ENCODE results near the gene LASP1NB.

LASP1NB gene

DNA sequence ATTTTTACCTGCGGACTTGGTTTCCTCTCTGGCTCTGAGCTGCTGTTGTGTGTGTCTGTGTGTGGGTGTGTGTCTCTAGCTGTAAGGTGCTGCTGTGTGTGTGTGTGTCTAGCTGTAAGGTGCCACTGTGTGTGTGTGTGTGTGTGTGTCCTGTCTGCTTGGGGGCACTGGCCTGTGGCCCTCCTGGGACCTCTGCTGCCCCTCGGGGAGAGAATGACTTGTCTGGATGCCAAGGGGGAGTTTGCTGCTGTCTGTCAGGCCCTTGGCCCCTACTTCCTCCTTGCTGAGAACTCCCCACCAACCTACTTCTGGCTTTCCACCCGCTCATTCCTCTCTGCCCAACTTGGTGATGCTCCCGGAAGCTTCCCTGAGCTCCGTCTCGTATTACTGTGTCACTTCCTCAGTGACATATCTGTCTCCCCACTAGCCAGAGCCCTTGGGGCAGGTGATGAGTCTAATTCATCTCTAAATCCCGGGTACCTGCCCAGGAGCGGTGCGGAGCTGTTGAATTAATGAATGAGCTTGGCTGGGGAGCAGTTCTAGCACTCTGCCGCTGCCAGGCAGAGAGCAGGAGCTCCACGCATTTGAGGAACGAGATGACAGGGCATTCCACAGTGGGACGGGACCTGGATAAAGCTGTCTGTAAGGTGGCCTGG, 3.5 kb upstream of the LASP1NB start:
- Histone ChIP-seq H3K36me3 (ENCODE audit: insufficient read depth, low read length) (no peaks in the 10 kb centered on the region), H4K20me1 (ENCODE audit: insufficient read depth) (no peaks in the 10 kb centered on the region), H3K79me2 (replicated peaks; ENCODE audit: insufficient read depth, low read length) (no peaks in the 10 kb centered on the region), H3K27me3 (ENCODE audit: insufficient read depth, low read depth, low read length) (no peaks in the 10 kb centered on the region), H3F3A (ENCODE audit: insufficient read depth, low read length, poor library complexity, severe bottlenecking) (no peaks in the 10 kb centered on the region), H3K4me2 (ENCODE audit: low read length) (no peak overlapping the region), H2AFZ (ENCODE audit: low read depth, low read length) (no peak overlapping the region), H3K4me3 (ENCODE audit: low read length) (no peak overlapping the region), H3K9me2 (ENCODE audit: insufficient read depth, low read length) (no peaks in the 10 kb centered on the region), H3K27ac (ENCODE audit: low read length) (no peak overlapping the region), H3K9ac (ENCODE audit: low read length) (no peak overlapping the region), H3K9me3 (ENCODE audit: low read length) (no peaks in the 10 kb centered on the region)
- TF ChIP-seq TAF1 (IDR thresholded peaks at IDR 0.05; ENCODE audit: low read depth) (no peak), MXI1 (conservative IDR thresholded peaks at IDR 0.05; ENCODE audit: poor library complexity, severe bottlenecking) (no peak), RAD21 (conservative IDR thresholded peaks at IDR 0.05) (no peak), SMC3 (conservative IDR thresholded peaks at IDR 0.05; ENCODE audit: poor library complexity) (no peak), EP300 (conservative IDR thresholded peaks at IDR 0.05; ENCODE audit: poor library complexity, severe bottlenecking) (no peak), POLR2AphosphoS5 (IDR thresholded peaks at IDR 0.05) (no peak), EZH2 (IDR thresholded peaks at IDR 0.05; ENCODE audit: borderline replicate concordance, insufficient read depth, low read length, poor library complexity, severe bottlenecking) (no peak)
- TF ChIP-seq, protein P1, sequence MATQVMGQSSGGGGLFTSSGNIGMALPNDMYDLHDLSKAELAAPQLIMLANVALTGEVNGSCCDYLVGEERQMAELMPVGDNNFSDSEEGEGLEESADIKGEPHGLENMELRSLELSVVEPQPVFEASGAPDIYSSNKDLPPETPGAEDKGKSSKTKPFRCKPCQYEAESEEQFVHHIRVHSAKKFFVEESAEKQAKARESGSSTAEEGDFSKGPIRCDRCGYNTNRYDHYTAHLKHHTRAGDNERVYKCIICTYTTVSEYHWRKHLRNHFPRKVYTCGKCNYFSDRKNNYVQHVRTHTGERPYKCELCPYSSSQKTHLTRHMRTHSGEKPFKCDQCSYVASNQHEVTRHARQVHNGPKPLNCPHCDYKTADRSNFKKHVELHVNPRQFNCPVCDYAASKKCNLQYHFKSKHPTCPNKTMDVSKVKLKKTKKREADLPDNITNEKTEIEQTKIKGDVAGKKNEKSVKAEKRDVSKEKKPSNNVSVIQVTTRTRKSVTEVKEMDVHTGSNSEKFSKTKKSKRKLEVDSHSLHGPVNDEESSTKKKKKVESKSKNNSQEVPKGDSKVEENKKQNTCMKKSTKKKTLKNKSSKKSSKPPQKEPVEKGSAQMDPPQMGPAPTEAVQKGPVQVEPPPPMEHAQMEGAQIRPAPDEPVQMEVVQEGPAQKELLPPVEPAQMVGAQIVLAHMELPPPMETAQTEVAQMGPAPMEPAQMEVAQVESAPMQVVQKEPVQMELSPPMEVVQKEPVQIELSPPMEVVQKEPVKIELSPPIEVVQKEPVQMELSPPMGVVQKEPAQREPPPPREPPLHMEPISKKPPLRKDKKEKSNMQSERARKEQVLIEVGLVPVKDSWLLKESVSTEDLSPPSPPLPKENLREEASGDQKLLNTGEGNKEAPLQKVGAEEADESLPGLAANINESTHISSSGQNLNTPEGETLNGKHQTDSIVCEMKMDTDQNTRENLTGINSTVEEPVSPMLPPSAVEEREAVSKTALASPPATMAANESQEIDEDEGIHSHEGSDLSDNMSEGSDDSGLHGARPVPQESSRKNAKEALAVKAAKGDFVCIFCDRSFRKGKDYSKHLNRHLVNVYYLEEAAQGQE (IDR thresholded peaks at IDR 0.05; ENCODE audit: borderline replicate concordance): no peak
- TF ChIP-seq, protein P2, sequence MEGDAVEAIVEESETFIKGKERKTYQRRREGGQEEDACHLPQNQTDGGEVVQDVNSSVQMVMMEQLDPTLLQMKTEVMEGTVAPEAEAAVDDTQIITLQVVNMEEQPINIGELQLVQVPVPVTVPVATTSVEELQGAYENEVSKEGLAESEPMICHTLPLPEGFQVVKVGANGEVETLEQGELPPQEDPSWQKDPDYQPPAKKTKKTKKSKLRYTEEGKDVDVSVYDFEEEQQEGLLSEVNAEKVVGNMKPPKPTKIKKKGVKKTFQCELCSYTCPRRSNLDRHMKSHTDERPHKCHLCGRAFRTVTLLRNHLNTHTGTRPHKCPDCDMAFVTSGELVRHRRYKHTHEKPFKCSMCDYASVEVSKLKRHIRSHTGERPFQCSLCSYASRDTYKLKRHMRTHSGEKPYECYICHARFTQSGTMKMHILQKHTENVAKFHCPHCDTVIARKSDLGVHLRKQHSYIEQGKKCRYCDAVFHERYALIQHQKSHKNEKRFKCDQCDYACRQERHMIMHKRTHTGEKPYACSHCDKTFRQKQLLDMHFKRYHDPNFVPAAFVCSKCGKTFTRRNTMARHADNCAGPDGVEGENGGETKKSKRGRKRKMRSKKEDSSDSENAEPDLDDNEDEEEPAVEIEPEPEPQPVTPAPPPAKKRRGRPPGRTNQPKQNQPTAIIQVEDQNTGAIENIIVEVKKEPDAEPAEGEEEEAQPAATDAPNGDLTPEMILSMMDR (IDR thresholded peaks at IDR 0.05; ENCODE audit: poor library complexity, severe bottlenecking): no peak

DNA sequence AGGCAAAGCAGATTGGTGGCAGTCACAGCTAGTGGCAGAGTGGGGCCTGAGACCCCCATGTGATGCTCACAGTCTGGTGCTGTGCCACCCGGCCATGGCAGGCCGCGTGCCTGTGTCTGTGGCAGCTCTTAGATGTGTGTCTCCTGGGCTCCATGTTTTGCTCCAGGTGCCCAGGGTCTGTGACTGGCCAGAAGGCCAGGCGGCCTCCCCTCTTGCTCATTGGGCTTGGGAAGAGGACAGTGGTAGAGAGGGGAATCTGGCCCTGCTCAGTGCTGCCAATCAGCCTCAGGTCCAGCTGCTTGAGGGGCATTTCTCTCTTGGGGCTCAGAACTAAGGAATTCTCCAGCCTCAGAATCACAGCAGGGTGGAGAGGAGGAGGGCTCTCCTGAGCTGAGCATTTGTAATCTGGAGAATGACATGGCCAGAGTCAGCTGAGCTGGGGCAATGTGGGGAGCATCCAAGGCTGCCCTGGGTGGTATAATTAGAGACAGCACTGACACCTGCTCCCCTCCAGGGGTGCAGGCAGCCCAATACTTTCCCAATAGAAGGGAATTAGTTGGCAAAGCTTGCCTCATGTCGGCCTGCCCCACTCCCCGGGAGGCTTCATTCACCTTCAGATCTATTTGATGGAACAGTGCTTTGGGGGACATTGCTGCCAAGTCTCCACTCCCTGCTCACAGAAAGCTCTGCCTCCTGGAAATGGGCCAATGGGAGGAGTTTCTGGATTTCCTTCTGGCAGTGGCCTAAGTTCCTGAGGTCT, 2.7 kb upstream of the LASP1NB start:
- no peak overlapping the region for H3K27ac ChIP-seq (ENCODE audit: low read length)
- H2AFZ ChIP-seq (ENCODE audit: low read depth, low read length): no peak overlapping the region
- no peaks in the 10 kb centered on the region for H4K20me1 ChIP-seq (ENCODE audit: insufficient read depth)
- H3K36me3 ChIP-seq (ENCODE audit: insufficient read depth, low read length): no peaks in the 10 kb centered on the region
- no peaks in the 10 kb centered on the region for H3K79me2 ChIP-seq (replicated peaks; ENCODE audit: insufficient read depth, low read length)
- H3F3A ChIP-seq (ENCODE audit: insufficient read depth, low read length, poor library complexity, severe bottlenecking): no peaks in the 10 kb centered on the region
- H3K9ac ChIP-seq (ENCODE audit: low read length): no peak overlapping the region
- no peaks in the 10 kb centered on the region for H3K27me3 ChIP-seq (ENCODE audit: insufficient read depth, low read depth, low read length)
- no peaks in the 10 kb centered on the region for H3K9me2 ChIP-seq (ENCODE audit: insufficient read depth, low read length)
- TF ChIP-seq MXI1 (conservative IDR thresholded peaks at IDR 0.05; ENCODE audit: poor library complexity, severe bottlenecking) (no peak), POLR2AphosphoS5 (IDR thresholded peaks at IDR 0.05) (no peak), RAD21 (conservative IDR thresholded peaks at IDR 0.05) (no peak), SMC3 (conservative IDR thresholded peaks at IDR 0.05; ENCODE audit: poor library complexity) (no peak), TAF1 (IDR thresholded peaks at IDR 0.05; ENCODE audit: low read depth) (no peak), EZH2 (IDR thresholded peaks at IDR 0.05; ENCODE audit: borderline replicate concordance, insufficient read depth, low read length, poor library complexity, severe bottlenecking) (no peak), EP300 (conservative IDR thresholded peaks at IDR 0.05; ENCODE audit: poor library complexity, severe bottlenecking) (no peak)
- TF ChIP-seq, protein P2 (IDR thresholded peaks at IDR 0.05; ENCODE audit: poor library complexity, severe bottlenecking): no peak
- TF ChIP-seq, protein P1 (IDR thresholded peaks at IDR 0.05; ENCODE audit: borderline replicate concordance): no peak
- H3K9me3 ChIP-seq (ENCODE audit: low read length): no peaks in the 10 kb centered on the region
- no peak overlapping the region for H3K4me3 ChIP-seq (ENCODE audit: low read length)
- no peak overlapping the region for H3K4me2 ChIP-seq (ENCODE audit: low read length)

All from neural cell (in vitro differentiated cells).